Kidney (tissue), 14 donors: ENCODE results near the gene VPS4A. TPM values are rescaled to one million over a fixed set of nuclear protein-coding genes. Genes with fewer than 3 reads are reported as not detected.

ENCODE experiments used
- DNase-seq, 5 donors: peaks; one replicate each; pipeline ENCODE4 v3.0.0-alpha.2; 2013 to 2020
- FAIRE-seq: peaks from 2 replicates; lab custom pipeline; 2012; peaks lifted over from hg19 to GRCh38; lab: Jason Lieb, UNC
- H3K27ac ChIP-seq, 2 donors: one replicate each; pipeline ENCODE4 v1.7.0; 2013; ENCODE audit warnings: low read depth in 2 of 2, low read length in 2 of 2, inconsistent platforms in 1 of 2
- H3K27me3 ChIP-seq: one replicate; pipeline ENCODE4 v1.7.1; 2013; ENCODE audit warnings: low read length, inconsistent platforms; ENCODE audit not compliant: control insufficient read depth, insufficient read depth
- H3K36me3 ChIP-seq, 3 donors: one replicate each; pipeline versions ENCODE4 v1.7.0 to v1.7.1; 2013; ENCODE audit warnings: low read length in 3 of 3, control low read depth in 1 of 3, inconsistent platforms in 1 of 3; ENCODE audit not compliant: insufficient read depth in 3 of 3, control insufficient read depth in 2 of 3
- H3K4me1 ChIP-seq, 3 donors: one replicate each; pipeline versions ENCODE4 v1.7.0 to v1.7.1; 2013; ENCODE audit warnings: low read length in 3 of 3, inconsistent platforms in 1 of 3, low read depth in 1 of 3; ENCODE audit not compliant: control insufficient read depth in 2 of 3, insufficient read depth in 2 of 3
- H3K4me3 ChIP-seq, 3 donors: one replicate each; pipeline versions ENCODE4 v1.7.0 to v1.8.1; 2013; ENCODE audit warnings: low read length in 3 of 3, control low read depth in 1 of 3, inconsistent platforms in 1 of 3
- H3K9ac ChIP-seq, 3 donors: one replicate each; pipeline versions ENCODE4 v1.7.0 to v1.7.1; 2013; ENCODE audit warnings: low read length in 3 of 3, control low read depth in 1 of 3, inconsistent platforms in 1 of 3
- H3K9me3 ChIP-seq, 3 donors: one replicate each; pipeline versions ENCODE4 v1.7.0 to v1.7.1; 2013; ENCODE audit warnings: low read length in 3 of 3, control low read depth in 1 of 3, inconsistent platforms in 1 of 3; ENCODE audit not compliant: control insufficient read depth in 2 of 3, insufficient read depth in 1 of 3
- CTCF ChIP-seq: IDR thresholded peaks from 3 replicates; pipeline ENCODE4 v1.5.1; 2012; ENCODE audit warnings: mild to moderate bottlenecking, moderate library complexity, borderline replicate concordance; ENCODE audit not compliant: insufficient read depth; ENCODE audit errors: extremely low read depth
- intact Hi-C: fragments of 100-400 bp; cut with DNase I; formaldehyde crosslinking; loops from one replicate; pipeline ENCODE4 v1.11.1; 2022
- polyA plus RNA-seq: library from polyadenylated mRNA; stranded (reverse); fragments of 350-450 nt; fragmentation: Illumina TruSeq; extraction: RNeasy Lipid Tissue Mini Kit (QIAGEN cat#74804); gene quantifications from one replicate; pipeline ENCODE4 v1.2.3, GENCODE V29; 2014; ENCODE audit warnings: low read depth, low replicate concordance; ENCODE audit not compliant: insufficient read depth
- total RNA-seq: library from RNA; stranded (reverse); fragmentation: NEBNext Ultra II Directional; extraction: Animal tissue kit (Norgen Biotek cat#: 25700); gene quantifications from one replicate; pipeline ENCODE4 v1.2.1, GENCODE V29; 2021
- donor health status: control.
- donor health status: control.
- donor health status: control.
- donor health status: control.
- donor health status: control.
- donor health status: DM: yes; HTN: yes; CAD: no.
- donor health status: Normal renal cell carcinoma (clear cell type).

The VPS4A gene
- total and polyA plus RNA-seq, 2 donors from 2014 or later = 38.6 to 62.1 TPM

- no peak overlapping the region for H3K27ac ChIP-seq
- TF ChIP-seq CTCF = no peak
Observed at GRCh38 chr16:69307091-69307490, 4.1 kb upstream of the VPS4A start.

GRCh38 chr16:69307856-69308255 is 3.3 kb upstream of the VPS4A start:
- FAIRE-seq = no peak

More at GRCh38 chr16:69307091-69307490, 4.1 kb upstream of the VPS4A start:
- no peak overlapping the region for H3K4me3 ChIP-seq
- peaks cover 0 to 6% (median under 1%) of the 10 kb centered on the region in 3 donors for H3K4me1 ChIP-seq
- H3K9ac ChIP-seq = no peak overlapping the region
- intact Hi-C loops = no loop called here
- DNase-seq = no peak
- FAIRE-seq = no peak
- no peaks in the 10 kb centered on the region for H3K27me3 ChIP-seq
- peaks cover 0 to 3% (median 0%) of the 10 kb centered on the region in 3 donors for H3K36me3 ChIP-seq
- no peaks in the 10 kb centered on the region for H3K9me3 ChIP-seq

GRCh38 chr16:69309316-69309715 is 1.8 kb upstream of the VPS4A start:
- no peaks in the 10 kb centered on the region for H3K9me3 ChIP-seq
- DNase-seq (no peak), FAIRE-seq (no peak)
- intact Hi-C loops = no loop called here
- H3K4me3 ChIP-seq = no peak overlapping the region
- no peak overlapping the region for H3K9ac ChIP-seq
- TF ChIP-seq CTCF = no peak
- H3K27me3 ChIP-seq = no peaks in the 10 kb centered on the region
- H3K4me1 ChIP-seq = peaks cover 0 to 8% (median 2%) of the 10 kb centered on the region in 3 donors
- no peak overlapping the region for H3K27ac ChIP-seq
- no peaks in the 10 kb centered on the region for H3K36me3 ChIP-seq

More at GRCh38 chr16:69307856-69308255, 3.3 kb upstream of the VPS4A start:
- intact Hi-C loops = no loop called here
- TF ChIP-seq CTCF = no peak
- Histone ChIP-seq H3K9ac (no peak overlapping the region), H3K4me3 (no peak overlapping the region), H3K36me3 (peaks cover 0 to 3% (median 0%) of the 10 kb centered on the region in 3 donors), H3K4me1 (peaks cover 0 to 8% (median 2%) of the 10 kb centered on the region in 3 donors), H3K27ac (no peak overlapping the region), H3K27me3 (no peaks in the 10 kb centered on the region), H3K9me3 (no peaks in the 10 kb centered on the region)
- DNase-seq = no peak
